K562 (cell line): ENCODE results near the gene FEV. TPM values are rescaled to one million over a fixed set of nuclear protein-coding genes. Genes with fewer than 3 reads are reported as not detected.

Experiments used
- ATAC-seq: fragments of 200-7000 bp; cut with Tn5 transposase; 3 replicates; pipeline ENCODE4 v1.9.1; 2020; ENCODE audit warnings: moderate library complexity
- BruUV-seq: library from RNA; stranded (reverse); fragments of 400-500 nt; replicated peaks from 2 replicates; lab custom pipeline; 2021; lab: Mats Ljungman, UMichigan
- CTCF ChIA-PET: fragments of 300-600 bp; formaldehyde crosslinking; extraction: SDS; loops from one replicate; lab custom pipeline; 2021; ENCODE audit warnings: low intra/inter-chr PET ratio; lab: Yijun Ruan, JAX
- POLR2A ChIA-PET: fragments of 300-600, 350-650 bp; sonication (Branson Sonifier 250); formaldehyde crosslinking; extraction: SDS; loops from one replicate; lab custom pipeline; 2021; ENCODE audit warnings: antibody characterized with exemption, inconsistent platforms; lab: Yijun Ruan, JAX
- DNase-seq, 4 experiments: peaks; one replicate each; pipeline versions ENCODE4 v3.0.0 to v3.0.0-alpha.2; 2011 to 2018; ENCODE audit warnings: low spot score in 3 of 4, mixed read lengths in 3 of 4; ENCODE audit errors: extremely low read depth in 1 of 4
- FAIRE-seq: peaks from 2 replicates; lab custom pipeline; 2011; peaks lifted over from hg19 to GRCh38; lab: Jason Lieb, UNC
- H2AFZ ChIP-seq: 2 replicates; pipeline ENCODE4 v1.6.0; 2011; ENCODE audit warnings: low read depth, low read length, control low read depth, inconsistent platforms
- H3K27ac ChIP-seq: fragments of 200-600 bp; 3 replicates; pipeline ENCODE4 v1.8.0; 2011; ENCODE audit warnings: low read depth, mild to moderate bottlenecking, control low read depth, inconsistent platforms, low read length, moderate library complexity, mixed read lengths; ENCODE audit errors: extremely low read depth
- H3K27me3 ChIP-seq, 2 experiments: fragments of 300-600 bp in 1 of 2; 2 replicates in 1 of 2; 3 replicates in 1 of 2; pipeline versions ENCODE4 v1.6.0 to v1.8.0; 2011; ENCODE audit warnings: inconsistent platforms in 2 of 2, low read length in 2 of 2, mild to moderate bottlenecking in 1 of 2, mixed read lengths in 1 of 2, moderate library complexity in 1 of 2; ENCODE audit not compliant: control insufficient read depth in 2 of 2, insufficient read depth in 2 of 2
- H3K36me3 ChIP-seq: fragments of 300-600 bp; 3 replicates; pipeline ENCODE4 v1.8.0; 2011; ENCODE audit warnings: mild to moderate bottlenecking, low read length, inconsistent platforms; ENCODE audit not compliant: control insufficient read depth, insufficient read depth
- H3K4me1 ChIP-seq, 2 experiments: fragments of 200-600 bp in 1 of 2; replicated peaks in 1 of 2; 2 replicates in 1 of 2; 3 replicates in 1 of 2; pipeline versions ENCODE4 v1.5.1 to v1.8.0; 2011; ENCODE audit warnings: inconsistent platforms in 2 of 2, low read length in 2 of 2, mild to moderate bottlenecking in 1 of 2, mixed read lengths in 1 of 2, moderate library complexity in 1 of 2; ENCODE audit not compliant: control insufficient read depth in 2 of 2, insufficient read depth in 2 of 2
- H3K4me2 ChIP-seq: 2 replicates; pipeline ENCODE4 v1.6.1; 2011; ENCODE audit warnings: low read length, control low read depth, inconsistent platforms, mixed read lengths; ENCODE audit not compliant: insufficient read depth
- H3K4me3 ChIP-seq: fragments of 200-600 bp; sonication (generic), shearing (Covaris generic); 2 replicates; pipeline ENCODE4 v1.5.1; 2016; ENCODE audit warnings: control low read depth, inconsistent platforms
- H3K79me2 ChIP-seq: fragments of 200-600 bp; 3 replicates; pipeline ENCODE4 v1.8.0; 2011; ENCODE audit warnings: low read length, inconsistent platforms; ENCODE audit not compliant: control insufficient read depth, insufficient read depth
- H3K9ac ChIP-seq, 2 experiments: 2 replicates each; pipeline versions ENCODE4 v1.6.0 to v1.6.1; 2011; ENCODE audit warnings: low read depth in 2 of 2, low read length in 2 of 2, control low read depth in 1 of 2, inconsistent platforms in 1 of 2, mild to moderate bottlenecking in 1 of 2, mixed read lengths in 1 of 2; ENCODE audit not compliant: insufficient read depth in 1 of 2
- H3K9me1 ChIP-seq: one replicate; pipeline ENCODE4 v1.6.0; 2011; ENCODE audit warnings: inconsistent platforms, mild to moderate bottlenecking, low read length, moderate library complexity; ENCODE audit not compliant: control insufficient read depth, insufficient read depth
- H3K9me3 ChIP-seq: replicated peaks from 2 replicates; pipeline ENCODE4 v1.5.1; 2011; ENCODE audit warnings: low read depth, low read length, inconsistent platforms; ENCODE audit not compliant: control insufficient read depth, insufficient read depth
- H4K20me1 ChIP-seq: replicated peaks from 2 replicates; pipeline ENCODE4 v1.6.1; 2011; ENCODE audit warnings: low read length, inconsistent platforms, mixed read lengths; ENCODE audit not compliant: control insufficient read depth, insufficient read depth
- DNMT1 ChIP-seq: fragments of 450-650 bp; IDR thresholded peaks from 2 replicates; pipeline ENCODE4 v1.6.1; 2016; ENCODE audit warnings: antibody characterized with exemption, mild to moderate bottlenecking
- HLTF ChIP-seq: fragments of 450-650 bp; IDR thresholded peaks from 2 replicates; pipeline ENCODE4 v1.6.1; 2016
- KAT2B ChIP-seq: IDR thresholded peaks from one replicate; pipeline ENCODE4 v1.6.1; 2012; ENCODE audit warnings: low read depth, mild to moderate bottlenecking, control low read depth, inconsistent platforms, low read length, moderate library complexity
- MITF ChIP-seq: IDR thresholded peaks from 2 replicates; pipeline ENCODE4 v1.6.1; 2014; ENCODE audit warnings: antibody characterized with exemption
- SIN3A ChIP-seq, 2 experiments: fragments of 150-350 bp in 1 of 2; IDR thresholded peaks; 2 replicates each; pipeline ENCODE4 v1.6.1; 2011 to 2016; ENCODE audit warnings: borderline replicate concordance in 2 of 2, low read depth in 2 of 2, low read length in 2 of 2, mild to moderate bottlenecking in 2 of 2, moderate library complexity in 2 of 2; ENCODE audit not compliant: control insufficient read depth in 1 of 2
- ZBTB12 ChIP-seq: fragments of 250-450 bp; sonication (Bioruptor Pico); IDR thresholded peaks from 2 replicates; pipeline ENCODE4 v1.4.0; 2020
- ZBTB49 ChIP-seq: sonication (generic); formaldehyde crosslinking; IDR thresholded peaks from 2 replicates; pipeline ENCODE4 v1.8.0; 2022; ENCODE audit warnings: missing genetic modification reagents, mild to moderate bottlenecking, borderline replicate concordance
- ZFP36 ChIP-seq: fragments of 150-350 bp; IDR thresholded peaks from 2 replicates; pipeline ENCODE4 v1.6.1; 2018; ENCODE audit warnings: low read length, low read depth; ENCODE audit not compliant: partially characterized antibody
- ZNF124 ChIP-seq: sonication (generic); formaldehyde crosslinking; IDR thresholded peaks from 2 replicates; pipeline ENCODE4 v1.8.1; 2022; ENCODE audit warnings: missing genetic modification reagents
- ZSCAN32 ChIP-seq: fragments of 450-650 bp; formaldehyde crosslinking; IDR thresholded peaks from 2 replicates; pipeline ENCODE4 v1.4.0; 2020; ENCODE audit warnings: mild to moderate bottlenecking, moderate library complexity
- WGBS: fragments of 100-300 bp; shearing (Covaris generic); methylation state at CpG from one replicate; pipeline ENCODE4 v1.1.6; 2016; ENCODE audit warnings: low coverage, mixed read lengths; ENCODE audit not compliant: insufficient coverage; ENCODE audit errors: missing lambda C conversion rate; 5-methylcytosine and 5-hydroxymethylcytosine counted together
- in situ Hi-C: fragments of 300-500 bp; cut with MboI; formaldehyde crosslinking; loops from 4 replicates; pipeline ENCODE4 v1.15.0; 2018; ENCODE audit warnings: inconsistent platforms, mixed read lengths
- intact Hi-C: fragments of 100-400 bp; cut with micrococcal nuclease; formaldehyde crosslinking; loops from 2 replicates; pipeline ENCODE4 v1.14.2; 2022
- polyA plus RNA-seq, 8 experiments: library from polyadenylated mRNA; depleted of rRNA in 4 of 8; stranded (reverse) in 5 of 8; unstranded in 3 of 8; fragments of >200 nt; fragmentation: Nextera tagmentation in 2 of 8; fragmentation: Illumina TruSeq in 1 of 8; extraction: Ambion mirVana in 2 of 8; extraction: Trizol in 1 of 8; gene quantifications; 2 replicates each; pipeline versions ENCODE4 v1.2.1 to v1.2.3, GENCODE V29; 2011 to 2014; ENCODE audit warnings: inconsistent platforms in 1 of 8, missing spikeins in 1 of 8
- total RNA-seq, 7 experiments: library from RNA; depleted of rRNA in 6 of 7; stranded (reverse); fragments of >200 nt in 6 of 7; fragmentation: Illumina TruSeq in 2 of 7; extraction: Trizol in 2 of 7; gene quantifications; 2 replicates each; pipeline versions ENCODE4 v1.2.1 to v1.2.3, GENCODE V29; 2011 to 2021; ENCODE audit warnings: low replicate concordance in 1 of 7
- TF ChIP-seq, protein P1 (sequence below): fragments of 450-650 bp; formaldehyde crosslinking; IDR thresholded peaks from 2 replicates; pipeline ENCODE4 v1.4.0; 2020; ENCODE audit warnings: mild to moderate bottlenecking, moderate library complexity
- TF ChIP-seq, protein P2 (sequence below): sonication (generic); formaldehyde crosslinking; IDR thresholded peaks from 2 replicates; pipeline ENCODE4 v1.5.0; 2020; ENCODE audit warnings: missing genetic modification reagents

The FEV gene
- total and polyA plus RNA-seq, 9 of the 15 experiments (the other 6 are each of a cell fraction or from before 2014, with no cell fraction given): 0.08 to 1.6 (median 0.62) TPM; not detected in 1

DNA sequence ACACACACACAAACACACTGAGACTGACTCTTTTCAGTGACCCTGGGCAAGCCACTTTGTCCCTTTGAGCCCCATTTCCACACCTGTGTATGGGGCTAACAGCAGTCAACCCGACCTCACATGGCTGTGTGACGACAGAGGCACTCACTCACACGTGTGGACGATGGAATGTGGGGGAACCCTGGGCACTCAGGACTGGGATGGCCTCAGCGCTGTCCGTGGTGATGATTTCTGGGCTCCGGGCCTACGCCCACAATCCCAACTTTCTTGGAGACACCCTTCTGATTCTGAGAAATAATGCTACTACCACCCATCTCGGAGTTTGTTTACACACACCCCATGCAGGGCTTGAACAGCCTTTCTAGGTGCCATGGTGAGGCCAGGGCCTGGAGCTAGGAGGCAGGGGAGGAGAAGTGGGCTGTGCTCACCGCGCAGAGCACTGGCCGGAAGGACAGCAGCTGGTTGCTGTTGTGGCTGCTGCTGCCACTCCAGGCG is 6.7 kb upstream of the FEV start:
- intact Hi-C loops (loop anchor here (5.0 kb wide), 1 partner anchor 66 kb away; no protein-coding TSS in a partner anchor), in situ Hi-C loops (no loop called here)
- H4K20me1 ChIP-seq: no peaks in the 10 kb centered on the region
- ChIA-PET CTCF (no interaction called here), POLR2A (interaction anchor here (0.7 to 0.9 kb wide), 2 partner anchors 14 to 15 kb away, joined by 3 read pairs; no protein-coding TSS in a partner anchor)
- ATAC-seq (no peak), DNase-seq (peak; percentile 16 to 49 (median 40)), FAIRE-seq (no peak)
- H3K36me3 ChIP-seq: no peaks in the 10 kb centered on the region
- H3K4me2 ChIP-seq: no peak overlapping the region
- H3K27ac ChIP-seq: no peak overlapping the region
- H2AFZ ChIP-seq: no peak overlapping the region
- peaks cover 2 to 24% of the 10 kb centered on the region in 2 experiments; a peak in 3 of 5 replicates for H3K4me1 ChIP-seq
- no peaks in the 10 kb centered on the region for H3K79me2 ChIP-seq
- no peak overlapping the region for H3K4me3 ChIP-seq
- no peaks in the 10 kb centered on the region for H3K9me3 ChIP-seq
- no TSS peak for BruUV-seq
- H3K9me1 ChIP-seq: no peaks in the 10 kb centered on the region
- H3K27me3 ChIP-seq: peaks cover 0 to 39% of the 10 kb centered on the region in 2 experiments; a peak in 3 of 5 replicates
- WGBS: 3% methylated on average over 13 of the region's 13 CpGs
- no peak overlapping the region for H3K9ac ChIP-seq
- TF ChIP-seq ZBTB49 (no peak), DNMT1 (no peak), SIN3A (IDR thresholded peaks at IDR 0.05; ENCODE audit: borderline replicate concordance in 2 of 2, control insufficient read depth in 1 of 2, low read depth in 2 of 2, low read length in 2 of 2) (peak in 1 of 2 experiments; percentile 40; a peak in 1 of 4 replicates), MITF (no peak), ZBTB12 (CRISPR knock-in tag) (no peak), KAT2B (no peak), HLTF (no peak), ZSCAN32 (CRISPR knock-in tag) (no peak), ZFP36 (no peak), ZNF124 (CRISPR knock-in tag) (no peak)
- TF ChIP-seq, protein P1, sequence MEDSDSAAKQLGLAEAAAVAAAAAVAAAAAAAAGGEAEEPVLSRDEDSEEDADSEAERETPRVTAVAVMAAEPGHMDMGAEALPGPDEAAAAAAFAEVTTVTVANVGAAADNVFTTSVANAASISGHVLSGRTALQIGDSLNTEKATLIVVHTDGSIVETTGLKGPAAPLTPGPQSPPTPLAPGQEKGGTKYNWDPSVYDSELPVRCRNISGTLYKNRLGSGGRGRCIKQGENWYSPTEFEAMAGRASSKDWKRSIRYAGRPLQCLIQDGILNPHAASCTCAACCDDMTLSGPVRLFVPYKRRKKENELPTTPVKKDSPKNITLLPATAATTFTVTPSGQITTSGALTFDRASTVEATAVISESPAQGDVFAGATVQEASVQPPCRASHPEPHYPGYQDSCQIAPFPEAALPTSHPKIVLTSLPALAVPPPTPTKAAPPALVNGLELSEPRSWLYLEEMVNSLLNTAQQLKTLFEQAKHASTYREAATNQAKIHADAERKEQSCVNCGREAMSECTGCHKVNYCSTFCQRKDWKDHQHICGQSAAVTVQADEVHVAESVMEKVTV (CRISPR knock-in tag): no peak
- TF ChIP-seq, protein P2, sequence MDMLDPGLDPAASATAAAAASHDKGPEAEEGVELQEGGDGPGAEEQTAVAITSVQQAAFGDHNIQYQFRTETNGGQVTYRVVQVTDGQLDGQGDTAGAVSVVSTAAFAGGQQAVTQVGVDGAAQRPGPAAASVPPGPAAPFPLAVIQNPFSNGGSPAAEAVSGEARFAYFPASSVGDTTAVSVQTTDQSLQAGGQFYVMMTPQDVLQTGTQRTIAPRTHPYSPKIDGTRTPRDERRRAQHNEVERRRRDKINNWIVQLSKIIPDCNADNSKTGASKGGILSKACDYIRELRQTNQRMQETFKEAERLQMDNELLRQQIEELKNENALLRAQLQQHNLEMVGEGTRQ (CRISPR knock-in tag): no peak
